Measurements from ENCODE around the gene DDX50.
"Not testable (repeated sequence)": the region's sequence is repeated elsewhere in the genome, so short reads cannot be mapped to it uniquely, and the experiment has no call there.

The DDX50 gene

GRCh38 chr10:68963151-68963550 lies 62.0 kb downstream of the DDX50 start:
- Histone ChIP-seq H3K27me3 (ENCODE audit: control insufficient read depth, low read length) (no peaks in the 10 kb centered on the region), H3K79me2 (ENCODE audit: control insufficient read depth, low read length) (peaks cover 92% of the 10 kb centered on the region), H3K4me1 (ENCODE audit: control insufficient read depth, low read length) (peaks cover 19% of the 10 kb centered on the region), H3K9me3 (ENCODE audit: control insufficient read depth, insufficient read depth, low read length) (no peaks in the 10 kb centered on the region), H3K36me3 (ENCODE audit: control insufficient read depth, low read length) (peaks cover 95% of the 10 kb centered on the region), H3K4me2 (ENCODE audit: low read length) (no peak overlapping the region), H4K20me1 (ENCODE audit: control insufficient read depth, insufficient read depth, low read depth, low read length) (peaks cover 30% of the 10 kb centered on the region), H3K4me3 (ENCODE audit: low read length) (no peak overlapping the region), H3K27ac (ENCODE audit: low read depth, low read length) (no peak overlapping the region), H3F3A (ENCODE audit: control insufficient read depth, insufficient read depth) (no peaks in the 10 kb centered on the region), H3K9me2 (replicated peaks; ENCODE audit: control insufficient read depth, low read length) (no peaks in the 10 kb centered on the region)
- TF ChIP-seq EZH2phosphoT487 (IDR thresholded peaks at IDR 0.05; ENCODE audit: borderline replicate concordance, low read length) (no peak), CTCF (IDR thresholded peaks at IDR 0.05; ENCODE audit: low read depth, low read length, poor library complexity, severe bottlenecking) (no peak)

GRCh38 chr10:68973975-68974374 lies 72.9 kb downstream of the DDX50 start:
- TF ChIP-seq CTCF (IDR thresholded peaks at IDR 0.05; ENCODE audit: low read depth, low read length, poor library complexity, severe bottlenecking) (no peak), EZH2phosphoT487 (IDR thresholded peaks at IDR 0.05; ENCODE audit: borderline replicate concordance, low read length) (no peak)
- peaks cover 52% of the 10 kb centered on the region for H3K79me2 ChIP-seq (ENCODE audit: control insufficient read depth, low read length)

GRCh38 chr10:68975936-68976473 lies 74.9 kb downstream of the DDX50 start:
- peaks cover 97% of the 10 kb centered on the region for H3K36me3 ChIP-seq (ENCODE audit: control insufficient read depth, low read length)
- peaks cover 29% of the 10 kb centered on the region for H3F3A ChIP-seq (ENCODE audit: control insufficient read depth, insufficient read depth)
- not testable (repeated sequence) for H3K27me3 ChIP-seq (ENCODE audit: control insufficient read depth, low read length); H3K4me3 ChIP-seq (ENCODE audit: low read length); H3K9me3 ChIP-seq (ENCODE audit: control insufficient read depth, insufficient read depth, low read length); H3K4me1 ChIP-seq (ENCODE audit: control insufficient read depth, low read length); H3K9me2 ChIP-seq (replicated peaks; ENCODE audit: control insufficient read depth, low read length); H4K20me1 ChIP-seq (ENCODE audit: control insufficient read depth, insufficient read depth, low read depth, low read length); H3K4me2 ChIP-seq (ENCODE audit: low read length); H3K27ac ChIP-seq (ENCODE audit: low read depth, low read length)
- H3K79me2 ChIP-seq (ENCODE audit: control insufficient read depth, low read length) = peaks cover 43% of the 10 kb centered on the region

More at GRCh38 chr10:68973975-68974374, 72.9 kb downstream of the DDX50 start:
- no peaks in the 10 kb centered on the region for H3K9me3 ChIP-seq (ENCODE audit: control insufficient read depth, insufficient read depth, low read length)
- H3F3A ChIP-seq (ENCODE audit: control insufficient read depth, insufficient read depth) = peaks cover 24% of the 10 kb centered on the region
- H3K4me2 ChIP-seq (ENCODE audit: low read length) = no peak overlapping the region
- H3K4me1 ChIP-seq (ENCODE audit: control insufficient read depth, low read length) = no peaks in the 10 kb centered on the region
- no peaks in the 10 kb centered on the region for H4K20me1 ChIP-seq (ENCODE audit: control insufficient read depth, insufficient read depth, low read depth, low read length)
- H3K4me3 ChIP-seq (ENCODE audit: low read length) = no peak overlapping the region
- peaks cover 98% of the 10 kb centered on the region for H3K36me3 ChIP-seq (ENCODE audit: control insufficient read depth, low read length)
- no peak overlapping the region for H3K27ac ChIP-seq (ENCODE audit: low read depth, low read length)
- no peaks in the 10 kb centered on the region for H3K9me2 ChIP-seq (replicated peaks; ENCODE audit: control insufficient read depth, low read length)
- no peaks in the 10 kb centered on the region for H3K27me3 ChIP-seq (ENCODE audit: control insufficient read depth, low read length)

- H3K4me1 ChIP-seq (ENCODE audit: control insufficient read depth, low read length); H4K20me1 ChIP-seq (ENCODE audit: control insufficient read depth, insufficient read depth, low read depth, low read length); H3K27me3 ChIP-seq (ENCODE audit: control insufficient read depth, low read length); H3K9me2 ChIP-seq (replicated peaks; ENCODE audit: control insufficient read depth, low read length); H3K4me3 ChIP-seq (ENCODE audit: low read length); H3K9me3 ChIP-seq (ENCODE audit: control insufficient read depth, insufficient read depth, low read length); H3K4me2 ChIP-seq (ENCODE audit: low read length); H3K27ac ChIP-seq (ENCODE audit: low read depth, low read length): not testable (repeated sequence)
- peaks cover 63% of the 10 kb centered on the region for H3F3A ChIP-seq (ENCODE audit: control insufficient read depth, insufficient read depth)
- H3K79me2 ChIP-seq (ENCODE audit: control insufficient read depth, low read length) = peaks cover 19% of the 10 kb centered on the region
- peaks cover 98% of the 10 kb centered on the region for H3K36me3 ChIP-seq (ENCODE audit: control insufficient read depth, low read length)
These were observed 78.6 kb downstream of the DDX50 start for GRCh38 chr10:68979738-68980137.
